Fibroblast of mammary gland (primary cell): ENCODE results near the gene CSTPP1.

ENCODE experiments used
- DNase-seq: peaks from one replicate; pipeline ENCODE4 v3.0.0-alpha.2; 2010; ENCODE audit warnings: low read depth
- H3K4me3 ChIP-seq: 2 replicates; pipeline ENCODE4 v1.5.1; 2011; ENCODE audit warnings: low read depth, mild to moderate bottlenecking, low read length, moderate library complexity; ENCODE audit not compliant: control insufficient read depth
- TF ChIP-seq, protein P1 (sequence below): conservative IDR thresholded peaks from 2 replicates; pipeline ENCODE4 v1.5.1; 2011; ENCODE audit warnings: low read depth, low read length, inconsistent platforms; ENCODE audit not compliant: control insufficient read depth, insufficient read depth

The CSTPP1 gene

DNA sequence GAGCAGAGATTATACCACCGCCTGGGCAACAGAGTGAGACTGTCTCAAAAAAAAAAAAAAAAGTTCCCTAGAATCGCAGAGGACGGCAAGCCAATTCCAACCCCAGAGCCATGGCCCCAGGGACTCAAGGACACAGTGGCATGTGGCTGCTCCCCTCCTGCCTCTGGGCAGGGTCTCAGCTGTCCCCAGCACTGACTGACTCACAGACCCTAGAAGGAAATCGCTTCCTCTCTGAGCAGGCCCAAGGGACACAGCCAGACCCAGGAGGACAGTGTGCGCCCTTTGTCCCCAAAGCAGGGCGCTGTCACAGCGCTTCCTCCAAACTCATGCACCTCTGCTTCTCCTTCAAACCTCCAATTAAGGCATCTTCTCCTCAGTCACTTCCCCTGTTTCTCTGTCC is 247.4 kb downstream of the CSTPP1 start:
- no peak for DNase-seq
- TF ChIP-seq, protein P1, sequence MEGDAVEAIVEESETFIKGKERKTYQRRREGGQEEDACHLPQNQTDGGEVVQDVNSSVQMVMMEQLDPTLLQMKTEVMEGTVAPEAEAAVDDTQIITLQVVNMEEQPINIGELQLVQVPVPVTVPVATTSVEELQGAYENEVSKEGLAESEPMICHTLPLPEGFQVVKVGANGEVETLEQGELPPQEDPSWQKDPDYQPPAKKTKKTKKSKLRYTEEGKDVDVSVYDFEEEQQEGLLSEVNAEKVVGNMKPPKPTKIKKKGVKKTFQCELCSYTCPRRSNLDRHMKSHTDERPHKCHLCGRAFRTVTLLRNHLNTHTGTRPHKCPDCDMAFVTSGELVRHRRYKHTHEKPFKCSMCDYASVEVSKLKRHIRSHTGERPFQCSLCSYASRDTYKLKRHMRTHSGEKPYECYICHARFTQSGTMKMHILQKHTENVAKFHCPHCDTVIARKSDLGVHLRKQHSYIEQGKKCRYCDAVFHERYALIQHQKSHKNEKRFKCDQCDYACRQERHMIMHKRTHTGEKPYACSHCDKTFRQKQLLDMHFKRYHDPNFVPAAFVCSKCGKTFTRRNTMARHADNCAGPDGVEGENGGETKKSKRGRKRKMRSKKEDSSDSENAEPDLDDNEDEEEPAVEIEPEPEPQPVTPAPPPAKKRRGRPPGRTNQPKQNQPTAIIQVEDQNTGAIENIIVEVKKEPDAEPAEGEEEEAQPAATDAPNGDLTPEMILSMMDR, result no peak
- no peak overlapping the region for H3K4me3 ChIP-seq

DNA sequence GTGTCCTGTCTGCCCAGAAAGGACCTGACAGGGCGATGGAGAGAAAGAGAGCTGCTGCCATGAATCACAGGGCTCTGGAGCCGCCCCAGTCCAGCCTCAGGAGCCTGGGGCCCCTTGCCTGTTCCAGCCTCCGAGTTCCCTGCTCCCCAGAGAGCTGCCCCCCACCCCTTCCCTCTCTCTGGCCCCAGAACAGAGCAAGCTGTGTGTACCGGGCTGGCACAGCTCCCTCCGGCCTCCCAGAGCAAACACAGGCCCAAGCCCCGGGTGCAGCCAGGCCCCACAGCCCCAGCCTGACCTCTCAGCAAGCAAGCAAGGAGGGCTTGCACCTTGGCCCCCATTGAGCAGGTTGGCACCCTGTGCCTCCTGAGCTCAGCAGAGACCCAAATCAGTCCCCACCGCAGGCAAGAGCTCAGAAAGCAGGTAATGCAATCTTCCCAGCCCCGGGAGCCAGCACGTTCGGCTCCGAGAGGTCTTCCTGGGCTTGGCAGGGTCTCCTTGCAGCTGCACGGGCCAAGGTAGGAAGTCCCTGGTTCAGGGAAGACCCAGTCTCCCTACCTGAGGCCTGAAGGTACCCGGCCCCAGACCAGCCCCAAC is 248.2 kb downstream of the CSTPP1 start:
- H3K4me3 ChIP-seq, result peak overlapping the region; percentile 53
- TF ChIP-seq, protein P1, result no peak
- no peak for DNase-seq

DNA sequence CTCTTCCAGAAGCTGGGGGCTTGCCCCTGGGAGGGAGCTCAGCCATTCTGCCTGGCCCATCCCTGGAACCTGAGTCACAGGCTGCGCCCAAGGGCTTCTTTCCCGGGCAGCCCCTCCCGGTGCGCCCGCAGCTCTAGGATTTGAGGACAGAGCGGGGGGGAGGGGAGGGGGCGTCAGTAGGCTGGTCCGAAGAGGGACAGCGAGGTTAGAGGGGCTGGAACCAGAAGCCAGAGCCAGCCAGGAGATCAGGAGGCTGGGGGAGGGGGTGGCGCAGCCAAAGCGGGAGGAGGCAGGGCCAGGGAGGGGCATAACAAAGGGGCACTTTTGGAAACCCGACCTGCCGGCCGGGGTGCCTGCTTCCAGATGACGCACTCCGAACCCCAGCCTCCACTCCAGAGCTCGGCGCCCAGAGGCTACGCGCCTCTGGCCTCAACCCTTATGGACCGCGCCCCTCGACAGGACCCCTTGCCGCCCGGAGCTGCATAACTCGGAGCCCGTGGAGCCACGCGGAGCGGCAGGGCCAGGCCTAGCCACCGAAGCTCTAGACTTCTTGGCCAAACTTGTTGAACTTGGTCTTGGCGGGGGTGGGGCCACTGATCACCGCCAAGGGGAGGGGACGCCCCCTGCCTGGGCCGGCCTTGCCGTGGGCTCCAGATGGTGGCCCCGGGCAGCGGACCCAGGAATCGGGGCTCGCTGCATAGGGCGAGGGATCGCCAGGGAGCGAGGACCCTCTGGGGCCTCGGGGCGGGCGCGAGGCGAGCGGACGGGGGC is 248.9 kb downstream of the CSTPP1 start:
- no peak for DNase-seq
- H3K4me3 ChIP-seq, result peak overlapping the region; percentile 53
- TF ChIP-seq, protein P1, result no peak

DNA sequence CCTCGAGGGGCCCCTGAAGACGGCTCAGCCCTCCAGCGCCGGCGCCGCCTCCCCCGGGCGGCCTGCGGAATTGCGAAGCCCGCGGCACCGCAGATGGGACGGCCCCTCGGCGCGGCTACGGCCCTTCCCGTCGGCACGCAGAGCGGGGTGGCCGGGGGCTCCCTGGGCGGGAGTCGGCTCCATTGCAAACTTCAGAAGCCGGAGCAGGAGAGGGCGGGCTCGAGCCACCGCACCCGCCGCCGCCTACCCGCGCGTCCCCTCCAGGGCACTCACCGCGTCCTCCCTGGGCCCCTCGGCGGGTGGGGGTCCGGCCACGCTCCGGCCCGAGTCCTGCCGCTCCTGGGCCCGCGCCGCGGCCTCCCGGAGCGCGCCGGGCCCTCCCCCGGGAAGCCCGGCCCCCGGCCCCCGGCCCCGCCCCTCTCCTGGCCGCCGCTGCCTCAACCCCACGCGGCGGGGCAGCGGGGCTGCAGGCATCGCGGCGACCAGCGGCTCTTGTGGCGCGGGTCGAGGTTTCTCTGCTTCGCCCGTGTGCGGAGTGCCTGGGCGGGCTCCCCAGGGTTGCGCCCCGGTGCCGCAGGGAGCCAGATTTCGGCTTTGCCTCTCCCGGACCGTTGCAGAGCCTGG is 249.6 kb downstream of the CSTPP1 start, which contains the start of gene PACSIN3:
Gene PACSIN3 (minus strand): TSS at position 359 of the 624 bp plus-strand sequence. CDS start 3,707 bp downstream, outside the sequence.
- TF ChIP-seq, protein P1, result no peak
- peak within 1 kb of the TSS; percentile 53 for H3K4me3 ChIP-seq
- DNase-seq, result no peak

DNA sequence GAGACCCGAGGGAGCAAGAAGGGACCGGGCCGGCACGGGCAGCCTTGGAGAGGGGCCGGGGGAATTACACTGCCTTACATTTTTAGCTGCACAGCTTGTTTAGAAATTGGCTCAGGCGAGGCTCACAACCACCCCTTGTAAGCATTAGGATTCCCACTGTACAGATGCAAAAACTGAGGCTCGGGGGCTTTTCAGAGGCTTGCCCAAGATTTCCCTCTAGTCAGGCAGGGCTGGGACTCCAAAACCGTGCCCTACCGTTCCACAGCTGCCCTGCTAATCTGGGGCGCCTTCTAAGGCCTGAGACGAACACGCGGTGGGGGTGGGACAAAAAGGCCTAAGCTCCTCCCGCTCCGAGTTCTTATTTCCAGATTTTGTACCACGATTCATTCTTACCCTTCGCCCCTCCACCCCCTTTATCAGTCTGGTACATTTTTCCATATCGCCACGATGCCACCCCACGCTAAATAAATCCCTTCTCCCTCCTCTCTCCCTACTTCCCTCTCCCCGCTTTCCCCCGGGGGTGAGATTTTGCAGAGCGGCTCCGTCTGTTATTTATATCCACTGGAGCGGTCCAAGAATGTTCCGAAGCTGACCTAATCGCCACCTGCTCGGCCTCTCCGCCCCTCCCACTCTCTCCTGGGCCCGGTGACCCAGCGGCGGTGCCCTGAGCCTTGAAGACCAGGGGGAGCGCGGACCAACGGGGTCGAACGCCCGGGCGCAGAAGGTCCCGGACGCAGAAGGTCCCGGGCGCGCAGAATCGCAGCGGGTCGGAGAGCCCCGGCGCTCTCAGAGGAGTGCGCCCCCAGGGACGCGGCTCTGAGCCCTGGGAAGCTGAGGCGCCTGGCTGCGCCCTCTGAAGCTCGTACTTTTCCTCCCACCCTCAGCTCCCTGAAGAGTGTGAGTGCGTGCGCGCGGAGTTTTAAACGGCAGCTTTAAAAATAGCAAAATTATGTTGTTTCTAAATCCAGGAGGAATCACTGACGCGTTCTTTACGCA is 250.4 kb downstream of the CSTPP1 start:
- TF ChIP-seq, protein P1, result no peak
- peak overlapping the region; percentile 39 for H3K4me3 ChIP-seq
- DNase-seq, result peak; percentile 47

DNA sequence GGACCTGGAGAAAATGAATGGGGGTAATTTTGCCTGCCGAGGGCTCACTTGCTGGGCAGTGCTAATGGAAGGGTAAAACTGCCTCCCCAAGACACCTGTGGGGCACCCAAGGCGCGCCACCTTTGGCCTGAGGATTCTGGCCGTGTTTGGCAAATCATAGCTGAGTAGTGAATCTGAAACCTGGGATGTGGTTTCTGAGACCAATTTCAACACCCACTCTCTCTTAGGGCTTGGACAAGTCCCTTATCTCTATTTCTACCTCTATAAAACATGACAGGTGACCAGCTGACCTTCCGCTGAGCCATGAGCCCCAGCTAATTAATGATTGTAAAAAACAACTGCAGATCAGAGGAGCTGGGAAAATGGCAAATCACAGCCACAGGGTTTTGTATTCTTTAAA is 251.2 kb downstream of the CSTPP1 start:
- no peak for DNase-seq
- H3K4me3 ChIP-seq, result no peak overlapping the region

More for the DNA sequence above, 251.2 kb downstream of the CSTPP1 start:
- TF ChIP-seq, protein P1, result no peak
